HepG2 (cell line): ENCODE data around the gene SUSD6. TPM values are rescaled to one million over a fixed set of nuclear protein-coding genes. Genes with fewer than 3 reads are reported as not detected.

Experiments used
- ARHGAP35 ChIP-seq: sonication (generic); formaldehyde crosslinking; IDR thresholded peaks from 2 replicates; pipeline ENCODE4 v1.9.0; 2022; ENCODE audit warnings: mild to moderate bottlenecking, inconsistent platforms, moderate library complexity, missing genetic modification reagents, borderline replicate concordance
- ATF4 ChIP-seq, 2 experiments: fragments of 450-650 bp in 1 of 2; sonication (generic) in 1 of 2; formaldehyde crosslinking; IDR thresholded peaks; 2 replicates each; pipeline versions ENCODE4 v1.5.0 to v1.8.0; 2020 to 2022; ENCODE audit warnings: mild to moderate bottlenecking in 1 of 2, missing genetic modification reagents in 1 of 2
- CERS6 ChIP-seq: sonication (generic); formaldehyde crosslinking; IDR thresholded peaks from 2 replicates; pipeline ENCODE4 v1.5.0; 2020; ENCODE audit warnings: missing genetic modification reagents
- DDIT3 ChIP-seq: sonication (generic); formaldehyde crosslinking; IDR thresholded peaks from 2 replicates; pipeline ENCODE4 v1.4.0; 2020; ENCODE audit warnings: mild to moderate bottlenecking, missing genetic modification reagents
- DMAP1 ChIP-seq: IDR thresholded peaks from 2 replicates; pipeline ENCODE4 v1.6.1; 2016
- KLF16 ChIP-seq, 2 experiments: sonication (generic) in 1 of 2; formaldehyde crosslinking in 1 of 2; IDR thresholded peaks; 2 replicates each; pipeline versions ENCODE4 v1.6.1 to v1.8.0; 2016 to 2023; ENCODE audit warnings: missing genetic modification reagents in 2 of 2, missing compliant biosample characterization in 1 of 2
- REPIN1 ChIP-seq: sonication (generic); formaldehyde crosslinking; IDR thresholded peaks from 2 replicates; pipeline ENCODE4 v1.8.0; 2022; ENCODE audit warnings: missing genetic modification reagents, low read depth, mild to moderate bottlenecking, borderline replicate concordance
- RXRB ChIP-seq: IDR thresholded peaks from 2 replicates; pipeline ENCODE4 v1.6.1; 2016; ENCODE audit warnings: borderline replicate concordance, missing genetic modification reagents, missing compliant biosample characterization
- SKI ChIP-seq: fragments of 450-650 bp; IDR thresholded peaks from one replicate; pipeline ENCODE4 v1.6.1; 2018; ENCODE audit warnings: mild to moderate bottlenecking; ENCODE audit not compliant: partially characterized antibody
- SOX6 ChIP-seq, 2 experiments: fragments of 450-650 bp in 1 of 2; sonication (generic) in 1 of 2; formaldehyde crosslinking in 1 of 2; IDR thresholded peaks; 2 replicates each; pipeline versions ENCODE4 v1.4.0 to v1.6.1; 2017 to 2020; ENCODE audit warnings: antibody characterized with exemption in 1 of 2, mild to moderate bottlenecking in 1 of 2, missing genetic modification reagents in 1 of 2
- SUZ12 ChIP-seq: fragments of 150-350 bp; IDR thresholded peaks from 2 replicates; pipeline ENCODE4 v1.6.1; 2014; ENCODE audit warnings: low read depth, low read length
- ZBTB2 ChIP-seq: sonication (generic); formaldehyde crosslinking; IDR thresholded peaks from 2 replicates; pipeline ENCODE4 v1.8.0; 2022; ENCODE audit warnings: low read depth, missing genetic modification reagents
- ZNF18 ChIP-seq: sonication (generic); formaldehyde crosslinking; IDR thresholded peaks from 2 replicates; pipeline ENCODE4 v1.8.0; 2022; ENCODE audit warnings: mild to moderate bottlenecking, missing genetic modification reagents; ENCODE audit not compliant: insufficient replicate concordance
- ZNF512B ChIP-seq: sonication (generic); formaldehyde crosslinking; IDR thresholded peaks from 2 replicates; pipeline ENCODE4 v1.5.1; 2020; ENCODE audit warnings: missing genetic modification reagents, mild to moderate bottlenecking, borderline replicate concordance
- ZNF598 ChIP-seq: sonication (generic); formaldehyde crosslinking; IDR thresholded peaks from 2 replicates; pipeline ENCODE4 v1.5.1; 2020; ENCODE audit warnings: mild to moderate bottlenecking, missing genetic modification reagents, borderline replicate concordance
- ZNF605 ChIP-seq: sonication (generic); formaldehyde crosslinking; IDR thresholded peaks from 2 replicates; pipeline ENCODE4 v1.8.0; 2022; ENCODE audit warnings: mild to moderate bottlenecking, missing genetic modification reagents
- polyA plus RNA-seq, 8 experiments: library from polyadenylated mRNA; depleted of rRNA in 3 of 8; stranded (reverse) in 7 of 8; unstranded in 1 of 8; fragments of >200 nt; fragmentation: Illumina TruSeq in 4 of 8; extraction: Trizol in 4 of 8; gene quantifications; 2 replicates each; pipeline versions ENCODE4 v1.2.1 to v1.2.3, GENCODE V29; 2011 to 2016; ENCODE audit warnings: low read depth in 4 of 8, missing spikeins in 1 of 8, mixed read lengths in 1 of 8; ENCODE audit not compliant: insufficient read depth in 1 of 8
- total RNA-seq, 5 experiments: library from RNA; depleted of rRNA; stranded (reverse); fragments of >200 nt; fragmentation: Illumina TruSeq; extraction: Trizol; gene quantifications; 2 replicates each; pipeline ENCODE4 v1.2.3, GENCODE V29; 2016; ENCODE audit warnings: low read depth in 1 of 5

The SUSD6 gene
- total and polyA plus RNA-seq, 2 of the 13 experiments (the other 11 are each of a cell fraction or from before 2014, with no cell fraction given) = 7.2 to 7.4 TPM

- TF ChIP-seq SUZ12 (no peak), ATF4 (CRISPR knock-in tag; IDR thresholded peaks at IDR 0.05) (peak in 1 of 2 experiments; percentile 88; a peak in 2 of 4 replicates), DMAP1 (CRISPR knock-in tag) (no peak), ZNF18 (no peak), CERS6 (CRISPR knock-in tag) (no peak), RXRB (CRISPR knock-in tag) (peak; percentile 86), KLF16 (CRISPR knock-in tag; IDR thresholded peaks at IDR 0.05) (peak in 1 of 2 experiments; percentile 48; a peak in 1 of 4 replicates), DDIT3 (CRISPR knock-in tag) (no peak), SOX6 (IDR thresholded peaks at IDR 0.05) (no peak), SOX6 (CRISPR knock-in tag; IDR thresholded peaks at IDR 0.05) (peak; percentile 91), ZNF598 (CRISPR knock-in tag) (0 out of 2 replicates have a peak, but pooled peaks have one; percentile 51), ZNF512B (CRISPR knock-in tag) (0 out of 2 replicates have a peak, but pooled peaks have one; percentile 46), SKI (peak; percentile 85), ZBTB2 (CRISPR knock-in tag) (no peak), REPIN1 (CRISPR knock-in tag) (peak; percentile 75; the same call in 1 of the 2 replicates), ARHGAP35 (CRISPR knock-in tag) (no peak), ZNF605 (CRISPR knock-in tag) (0 out of 2 replicates have a peak, but pooled peaks have one; percentile 25)
These were observed 31.3 kb upstream of the SUSD6 start (continued) for GRCh38 chr14:69580009-69580577.
